K562 (cell line): Measurements from ENCODE around the gene GGCT. TPM values are rescaled to one million over a fixed set of nuclear protein-coding genes. Genes with fewer than 3 reads are reported as not detected.
A peak's percentile ranks its signal among the peaks of the same experiment; 100 is the strongest.

ENCODE experiments used
- ADNP ChIP-seq: fragments of 200-800 bp; sonication (Bioruptor generic); IDR thresholded peaks from 2 replicates; pipeline ENCODE4 v1.6.1; 2016; ENCODE audit warnings: missing genetic modification characterization, missing compliant biosample characterization
- EZH2 ChIP-seq: IDR thresholded peaks from 2 replicates; pipeline ENCODE4 v1.6.1; 2012; ENCODE audit warnings: low read depth, mild to moderate bottlenecking, inconsistent platforms, low read length, borderline replicate concordance
- FOXK2 ChIP-seq, 2 experiments: fragments of 450-650 bp; IDR thresholded peaks in 1 of 2; conservative IDR thresholded peaks in 1 of 2; 2 replicates each; pipeline ENCODE4 v1.6.1; 2016; ENCODE audit warnings: low read depth in 2 of 2, mild to moderate bottlenecking in 1 of 2
- MECOM ChIP-seq: fragments of 250-450 bp; sonication (Bioruptor Pico); IDR thresholded peaks from 2 replicates; pipeline ENCODE4 v1.8.0; 2022; ENCODE audit warnings: inconsistent platforms
- MYBL2 ChIP-seq, 2 experiments: fragments of 450-650 bp in 1 of 2; sonication (generic) in 1 of 2; formaldehyde crosslinking in 1 of 2; IDR thresholded peaks; 2 replicates each; pipeline versions ENCODE4 v1.6.1 to v1.8.1; 2017 to 2022; ENCODE audit warnings: borderline replicate concordance in 1 of 2, inconsistent platforms in 1 of 2, low read depth in 1 of 2, mild to moderate bottlenecking in 1 of 2, missing genetic modification reagents in 1 of 2, moderate library complexity in 1 of 2
- NBN ChIP-seq: fragments of 450-650 bp; IDR thresholded peaks from 2 replicates; pipeline ENCODE4 v1.6.1; 2016; ENCODE audit warnings: low read depth, mild to moderate bottlenecking
- NR2F6 ChIP-seq: fragments of 450-650 bp; formaldehyde crosslinking; IDR thresholded peaks from 2 replicates; pipeline ENCODE4 v1.4.0; 2020; ENCODE audit warnings: mild to moderate bottlenecking
- POLR3A ChIP-seq: IDR thresholded peaks from 2 replicates; pipeline ENCODE4 v1.6.1; 2011; ENCODE audit warnings: borderline replicate concordance, mild to moderate bottlenecking, moderate library complexity; ENCODE audit not compliant: insufficient read length, insufficient read depth; ENCODE audit errors: extremely low read depth
- RUNX1 ChIP-seq: sonication (generic); IDR thresholded peaks from 2 replicates; pipeline ENCODE4 v1.6.1; 2016; ENCODE audit warnings: antibody characterized with exemption, low read depth
- SMARCB1 ChIP-seq: IDR thresholded peaks from 2 replicates; pipeline ENCODE4 v1.6.1; 2011; ENCODE audit warnings: improper control_type of control experiment, low read depth; ENCODE audit not compliant: insufficient read length
- SRSF9 ChIP-seq: fragments of 200-400 bp; formaldehyde crosslinking; IDR thresholded peaks from 2 replicates; pipeline ENCODE4 v1.6.1; 2017; ENCODE audit warnings: low read depth, low read length, borderline replicate concordance
- YY1 ChIP-seq, 3 experiments: IDR thresholded peaks; 2 replicates each; pipeline ENCODE4 v1.6.1; 2011; ENCODE audit warnings: low read length in 2 of 3, mild to moderate bottlenecking in 2 of 3, moderate library complexity in 2 of 3, borderline replicate concordance in 1 of 3, control low read depth in 1 of 3, low read depth in 1 of 3; ENCODE audit not compliant: insufficient read depth in 3 of 3, insufficient replicate concordance in 2 of 3, control insufficient read depth in 1 of 3, insufficient read length in 1 of 3; ENCODE audit errors: extremely low read depth in 1 of 3
- ZNF133 ChIP-seq: fragments of 250-450 bp; sonication (Bioruptor Pico); IDR thresholded peaks from 2 replicates; pipeline ENCODE4 v1.4.0; 2020; ENCODE audit warnings: mild to moderate bottlenecking
- ZNF696 ChIP-seq: fragments of 250-450 bp; sonication (Bioruptor Pico); conservative IDR thresholded peaks from 2 replicates; pipeline ENCODE4 v1.4.0; 2020; ENCODE audit warnings: mild to moderate bottlenecking, moderate library complexity
- polyA plus RNA-seq, 8 experiments: library from polyadenylated mRNA; depleted of rRNA in 4 of 8; stranded (reverse) in 5 of 8; unstranded in 3 of 8; fragments of >200 nt; fragmentation: Nextera tagmentation in 2 of 8; fragmentation: Illumina TruSeq in 1 of 8; extraction: Ambion mirVana in 2 of 8; extraction: Trizol in 1 of 8; gene quantifications; 2 replicates each; pipeline versions ENCODE4 v1.2.1 to v1.2.3, GENCODE V29; 2011 to 2014; ENCODE audit warnings: inconsistent platforms in 1 of 8, missing spikeins in 1 of 8
- total RNA-seq, 7 experiments: library from RNA; depleted of rRNA in 6 of 7; stranded (reverse); fragments of >200 nt in 6 of 7; fragmentation: Illumina TruSeq in 2 of 7; extraction: Trizol in 2 of 7; gene quantifications; 2 replicates each; pipeline versions ENCODE4 v1.2.1 to v1.2.3, GENCODE V29; 2011 to 2021; ENCODE audit warnings: low replicate concordance in 1 of 7
- TF ChIP-seq, protein P1 (sequence below): fragments of 450-650 bp; formaldehyde crosslinking; IDR thresholded peaks from 2 replicates; pipeline ENCODE4 v1.4.0; 2020; ENCODE audit warnings: mild to moderate bottlenecking
- TF ChIP-seq, protein P2 (sequence below): fragments of 250-450 bp; sonication (Bioruptor Pico); IDR thresholded peaks from 2 replicates; pipeline ENCODE4 v1.8.0; 2022; ENCODE audit warnings: moderate library complexity, mild to moderate bottlenecking, inconsistent platforms
- TF ChIP-seq, protein P3 (sequence below): fragments of 250-450 bp; sonication (Bioruptor Pico); IDR thresholded peaks from 2 replicates; pipeline ENCODE4 v1.5.0; 2020; ENCODE audit warnings: mild to moderate bottlenecking, borderline replicate concordance

GGCT gene
- total and polyA plus RNA-seq, 9 of the 15 experiments (the other 6 are each of a cell fraction or from before 2014, with no cell fraction given) = 79.0 to 349 (median 136) TPM

DNA sequence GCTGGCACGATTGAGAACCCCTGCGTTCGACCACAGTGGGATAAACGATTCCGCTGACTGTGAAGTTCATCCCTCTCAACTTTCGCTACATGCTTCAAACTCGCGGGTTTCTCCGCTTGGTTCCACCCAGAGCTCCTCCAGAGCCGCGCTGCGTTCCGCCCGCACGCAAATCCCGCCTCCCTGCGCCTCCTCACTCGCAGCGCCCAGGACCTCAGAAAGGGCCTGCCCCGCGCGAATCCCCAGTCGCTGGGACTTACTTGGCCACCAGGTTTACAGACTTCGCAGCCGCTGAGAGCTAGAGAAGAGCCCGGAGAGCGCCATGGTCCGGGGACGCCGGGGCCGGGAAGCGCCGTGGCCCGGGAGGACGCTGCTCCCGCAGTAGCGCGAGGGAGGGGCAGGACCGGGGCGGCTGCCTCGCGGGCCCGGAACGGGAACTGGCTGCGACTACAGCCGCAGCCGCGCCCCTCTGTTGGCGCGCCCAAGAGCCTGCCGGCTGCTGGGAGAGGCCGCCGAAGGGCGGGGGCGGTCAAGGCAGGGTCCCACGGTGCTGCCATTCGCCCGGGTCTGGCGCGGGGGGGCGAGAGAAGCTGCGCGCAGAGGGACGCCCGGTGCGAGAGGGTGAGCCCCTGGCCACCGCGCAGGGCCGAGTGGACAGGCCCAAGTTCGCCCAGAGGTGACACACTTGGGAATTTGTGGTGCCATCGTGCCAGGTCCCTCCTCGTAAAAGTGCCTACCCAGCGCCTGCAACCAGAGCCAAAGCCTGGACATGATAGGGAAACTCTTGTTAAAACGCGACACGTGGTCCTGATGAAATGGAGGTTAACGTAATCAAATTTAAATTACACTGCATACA lies 26.1 kb downstream of the GGCT start, which contains the start of gene NOD1 (continued):
- TF ChIP-seq, protein P1, sequence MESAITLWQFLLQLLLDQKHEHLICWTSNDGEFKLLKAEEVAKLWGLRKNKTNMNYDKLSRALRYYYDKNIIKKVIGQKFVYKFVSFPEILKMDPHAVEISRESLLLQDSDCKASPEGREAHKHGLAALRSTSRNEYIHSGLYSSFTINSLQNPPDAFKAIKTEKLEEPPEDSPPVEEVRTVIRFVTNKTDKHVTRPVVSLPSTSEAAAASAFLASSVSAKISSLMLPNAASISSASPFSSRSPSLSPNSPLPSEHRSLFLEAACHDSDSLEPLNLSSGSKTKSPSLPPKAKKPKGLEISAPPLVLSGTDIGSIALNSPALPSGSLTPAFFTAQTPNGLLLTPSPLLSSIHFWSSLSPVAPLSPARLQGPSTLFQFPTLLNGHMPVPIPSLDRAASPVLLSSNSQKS (CRISPR knock-in tag) = no peak
- TF ChIP-seq ZNF133 (CRISPR knock-in tag) (no peak), SMARCB1 (no peak), MYBL2 (IDR thresholded peaks at IDR 0.05; ENCODE audit: low read depth) (no peak), MYBL2 (CRISPR knock-in tag; IDR thresholded peaks at IDR 0.05; ENCODE audit: borderline replicate concordance) (no peak), RUNX1 (no peak), NBN (no peak), ZNF696 (CRISPR knock-in tag) (no peak), SRSF9 (no peak), MECOM (CRISPR knock-in tag) (no peak), EZH2 (no peak), YY1 (IDR thresholded peaks at IDR 0.05; ENCODE audit: borderline replicate concordance in 1 of 3, control insufficient read depth in 1 of 3, extremely low read depth in 1 of 3, insufficient read depth in 3 of 3, insufficient read length in 1 of 3, insufficient replicate concordance in 2 of 3, low read depth in 1 of 3, low read length in 2 of 3) (peak in 2 of 3 experiments; percentile 38 to 52), ADNP (no peak), FOXK2 (conservative IDR thresholded peaks at IDR 0.05 in 1 of 2, IDR thresholded peaks at IDR 0.05 in 1 of 2; ENCODE audit: low read depth in 2 of 2) (no peak), NR2F6 (no peak), POLR3A (no peak)
- TF ChIP-seq, protein P2, sequence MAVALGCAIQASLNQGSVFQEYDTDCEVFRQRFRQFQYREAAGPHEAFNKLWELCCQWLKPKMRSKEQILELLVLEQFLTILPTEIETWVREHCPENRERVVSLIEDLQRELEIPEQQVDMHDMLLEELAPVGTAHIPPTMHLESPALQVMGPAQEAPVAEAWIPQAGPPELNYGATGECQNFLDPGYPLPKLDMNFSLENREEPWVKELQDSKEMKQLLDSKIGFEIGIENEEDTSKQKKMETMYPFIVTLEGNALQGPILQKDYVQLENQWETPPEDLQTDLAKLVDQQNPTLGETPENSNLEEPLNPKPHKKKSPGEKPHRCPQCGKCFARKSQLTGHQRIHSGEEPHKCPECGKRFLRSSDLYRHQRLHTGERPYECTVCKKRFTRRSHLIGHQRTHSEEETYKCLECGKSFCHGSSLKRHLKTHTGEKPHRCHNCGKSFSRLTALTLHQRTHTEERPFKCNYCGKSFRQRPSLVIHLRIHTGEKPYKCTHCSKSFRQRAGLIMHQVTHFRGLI = no peak
- TF ChIP-seq, protein P3, sequence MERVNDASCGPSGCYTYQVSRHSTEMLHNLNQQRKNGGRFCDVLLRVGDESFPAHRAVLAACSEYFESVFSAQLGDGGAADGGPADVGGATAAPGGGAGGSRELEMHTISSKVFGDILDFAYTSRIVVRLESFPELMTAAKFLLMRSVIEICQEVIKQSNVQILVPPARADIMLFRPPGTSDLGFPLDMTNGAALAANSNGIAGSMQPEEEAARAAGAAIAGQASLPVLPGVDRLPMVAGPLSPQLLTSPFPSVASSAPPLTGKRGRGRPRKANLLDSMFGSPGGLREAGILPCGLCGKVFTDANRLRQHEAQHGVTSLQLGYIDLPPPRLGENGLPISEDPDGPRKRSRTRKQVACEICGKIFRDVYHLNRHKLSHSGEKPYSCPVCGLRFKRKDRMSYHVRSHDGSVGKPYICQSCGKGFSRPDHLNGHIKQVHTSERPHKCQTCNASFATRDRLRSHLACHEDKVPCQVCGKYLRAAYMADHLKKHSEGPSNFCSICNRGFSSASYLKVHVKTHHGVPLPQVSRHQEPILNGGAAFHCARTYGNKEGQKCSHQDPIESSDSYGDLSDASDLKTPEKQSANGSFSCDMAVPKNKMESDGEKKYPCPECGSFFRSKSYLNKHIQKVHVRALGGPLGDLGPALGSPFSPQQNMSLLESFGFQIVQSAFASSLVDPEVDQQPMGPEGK (CRISPR knock-in tag) = no peak
